Uterus (tissue), 4 donors: ENCODE data around the gene MCUR1. TPM values are rescaled to one million over a fixed set of nuclear protein-coding genes. Genes with fewer than 3 reads are reported as not detected.

Experiments
- DNase-seq, 2 donors: peaks; one replicate each; pipeline ENCODE4 v3.0.0-alpha.2; 2019 to 2020
- H3K27ac ChIP-seq, 2 donors: fragments of 200-600 bp; sonication (generic); 1 replicate in 1 of 2; 2 replicates in 1 of 2; pipeline ENCODE4 v1.5.1; 2016 to 2018
- H3K27me3 ChIP-seq, 2 donors: fragments of 200-600 bp; sonication (generic); one replicate each; pipeline ENCODE4 v1.5.1; 2018 to 2019; ENCODE audit warnings: control low read depth in 1 of 2
- H3K36me3 ChIP-seq, 2 donors: fragments of 200-600 bp; sonication (generic); one replicate each; pipeline ENCODE4 v1.5.1; 2019; ENCODE audit warnings: control low read depth in 1 of 2
- H3K4me1 ChIP-seq, 2 donors: fragments of 200-600 bp; sonication (generic); one replicate each; pipeline ENCODE4 v1.5.1; 2018 to 2019; ENCODE audit warnings: control low read depth in 1 of 2
- H3K4me3 ChIP-seq, 2 donors: fragments of 200-600 bp; sonication (generic); 1 replicate in 1 of 2; 2 replicates in 1 of 2; pipeline ENCODE4 v1.5.1; 2018 to 2019; ENCODE audit warnings: mild to moderate bottlenecking in 1 of 2
- H3K9me3 ChIP-seq, 2 donors: fragments of 200-600 bp; sonication (generic); one replicate each; pipeline ENCODE4 v1.5.1; 2019; ENCODE audit warnings: control low read depth in 1 of 2
- POLR2A ChIP-seq, 2 donors: fragments of 450-650 bp; IDR thresholded peaks; one replicate each; pipeline ENCODE4 v1.6.1; 2016; ENCODE audit warnings: antibody characterized with exemption in 2 of 2, mild to moderate bottlenecking in 1 of 2, moderate library complexity in 1 of 2
- intact Hi-C: fragments of 100-400 bp; cut with DNase I; formaldehyde crosslinking; loops from one replicate; pipeline ENCODE4 v1.15.1; 2023; ENCODE audit warnings: low total_unique reads
- total RNA-seq, 4 donors: library from RNA; depleted of rRNA in 3 of 4; stranded (reverse); fragments of >200 nt in 3 of 4; gene quantifications; one replicate each; pipeline versions ENCODE4 v1.1.0 to v1.2.4, GENCODE V29; 2014 to 2023
- TF ChIP-seq, protein P1 (sequence below), 4 experiments: fragments of 200-600 bp in 2 of 4; fragments of 450-650 bp in 2 of 4; sonication (generic) in 2 of 4; IDR thresholded peaks; one replicate each; pipeline ENCODE4 v1.5.1; 2016 to 2019; ENCODE audit warnings: antibody characterized with exemption in 4 of 4, mild to moderate bottlenecking in 2 of 4, moderate library complexity in 1 of 4
- donor health status: DM: yes; HTN: yes; CAD: no.

The MCUR1 gene
- total RNA-seq, 4 donors from 2014 or later, result 9.4 to 16.5 (median 13.3) TPM

DNA sequence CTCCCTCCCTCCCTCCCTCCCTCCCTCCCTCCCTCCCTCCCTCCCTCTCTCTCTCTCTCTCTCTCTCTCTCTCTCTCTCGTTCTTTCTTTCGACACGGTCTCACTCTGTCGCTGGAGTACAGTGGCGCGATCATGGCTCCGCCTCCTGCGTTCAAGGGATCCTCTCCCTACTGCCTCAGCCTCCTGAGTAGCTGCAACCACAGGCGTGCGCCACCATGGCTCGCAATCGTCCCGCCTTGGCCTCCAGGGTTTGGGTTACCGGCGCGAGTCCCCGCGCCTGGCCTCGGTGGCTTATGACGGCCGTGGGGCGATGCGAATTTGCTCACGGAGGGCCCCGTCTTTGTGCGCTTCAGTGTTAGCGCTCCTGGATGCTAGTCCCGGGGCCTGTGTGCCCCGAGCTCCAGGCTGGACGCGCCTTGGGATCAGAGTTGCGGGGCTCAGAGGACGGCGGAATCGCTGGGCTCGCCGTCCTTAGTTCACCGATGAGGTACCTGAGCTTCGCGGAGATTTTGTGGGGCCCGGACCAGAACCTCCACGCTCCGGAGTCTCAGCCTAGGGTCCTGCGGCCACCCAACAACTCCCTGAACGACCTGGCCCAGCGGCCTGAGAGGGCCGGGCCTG is 45.2 kb downstream of the MCUR1 start:
- TF ChIP-seq, protein P1, sequence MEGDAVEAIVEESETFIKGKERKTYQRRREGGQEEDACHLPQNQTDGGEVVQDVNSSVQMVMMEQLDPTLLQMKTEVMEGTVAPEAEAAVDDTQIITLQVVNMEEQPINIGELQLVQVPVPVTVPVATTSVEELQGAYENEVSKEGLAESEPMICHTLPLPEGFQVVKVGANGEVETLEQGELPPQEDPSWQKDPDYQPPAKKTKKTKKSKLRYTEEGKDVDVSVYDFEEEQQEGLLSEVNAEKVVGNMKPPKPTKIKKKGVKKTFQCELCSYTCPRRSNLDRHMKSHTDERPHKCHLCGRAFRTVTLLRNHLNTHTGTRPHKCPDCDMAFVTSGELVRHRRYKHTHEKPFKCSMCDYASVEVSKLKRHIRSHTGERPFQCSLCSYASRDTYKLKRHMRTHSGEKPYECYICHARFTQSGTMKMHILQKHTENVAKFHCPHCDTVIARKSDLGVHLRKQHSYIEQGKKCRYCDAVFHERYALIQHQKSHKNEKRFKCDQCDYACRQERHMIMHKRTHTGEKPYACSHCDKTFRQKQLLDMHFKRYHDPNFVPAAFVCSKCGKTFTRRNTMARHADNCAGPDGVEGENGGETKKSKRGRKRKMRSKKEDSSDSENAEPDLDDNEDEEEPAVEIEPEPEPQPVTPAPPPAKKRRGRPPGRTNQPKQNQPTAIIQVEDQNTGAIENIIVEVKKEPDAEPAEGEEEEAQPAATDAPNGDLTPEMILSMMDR (IDR thresholded peaks at IDR 0.05), result no peak
- no peak for TF ChIP-seq POLR2A (IDR thresholded peaks at IDR 0.05)
- no peaks in the 10 kb centered on the region for H3K36me3 ChIP-seq
- H3K27ac ChIP-seq, result no peak overlapping the region
- no peaks in the 10 kb centered on the region for H3K27me3 ChIP-seq
- no peak overlapping the region for H3K4me3 ChIP-seq
- H3K4me1 ChIP-seq, result no peaks in the 10 kb centered on the region
- H3K9me3 ChIP-seq, result no peaks in the 10 kb centered on the region
- no peak for DNase-seq
- intact Hi-C loops, result loop anchor here (10.0 kb wide), 2 partner anchors 54 to 154 kb away; partner anchors contain the start of genes NOL7 and RANBP9

DNA sequence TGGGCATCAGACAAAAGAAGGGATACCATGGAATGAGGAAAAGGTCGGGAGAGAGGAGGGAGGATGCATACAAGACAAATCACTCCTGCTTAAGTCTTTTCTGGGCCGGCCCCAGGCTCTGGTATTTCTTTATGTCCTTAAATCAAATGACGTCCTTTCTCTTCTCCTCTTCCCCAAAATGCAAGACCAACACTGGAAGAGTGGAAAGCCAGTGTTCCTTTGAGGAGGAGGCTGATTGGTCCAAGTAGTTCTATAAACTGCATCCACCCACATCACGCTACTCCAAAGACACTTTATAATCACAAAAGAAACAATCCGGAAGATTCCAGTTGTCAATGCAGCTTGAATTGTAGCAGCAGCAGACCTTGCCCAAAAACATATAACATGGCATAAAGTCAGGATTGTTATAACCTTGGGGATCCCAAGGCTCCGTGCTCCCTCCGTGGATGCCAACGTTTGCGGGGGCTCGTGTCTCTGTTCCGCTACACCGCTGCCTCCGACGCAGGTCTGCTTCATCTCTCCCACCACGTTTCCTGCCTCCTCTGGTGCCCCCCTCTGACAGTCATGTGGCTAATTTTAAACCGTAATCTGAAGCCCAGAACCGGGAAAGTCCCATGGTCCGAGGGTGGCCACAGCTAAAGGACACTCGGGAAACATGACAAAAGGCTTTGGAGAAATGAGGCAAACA is 47.1 kb downstream of the MCUR1 start:
- H3K36me3 ChIP-seq, result no peaks in the 10 kb centered on the region
- peak overlapping the region; percentile 50 to 59 for H3K27ac ChIP-seq
- TF ChIP-seq POLR2A (IDR thresholded peaks at IDR 0.05), result no peak
- TF ChIP-seq, protein P1 (IDR thresholded peaks at IDR 0.05), result peak; percentile 53 to 58 (median 54)
- no peaks in the 10 kb centered on the region for H3K4me1 ChIP-seq
- intact Hi-C loops, result loop anchor here (10.0 kb wide), 2 partner anchors 52 to 152 kb away; partner anchors contain the start of genes NOL7 and RANBP9
- peak overlapping the region; percentile 25 to 37 for H3K4me3 ChIP-seq
- no peaks in the 10 kb centered on the region for H3K9me3 ChIP-seq
- peak; percentile 61 to 75 for DNase-seq
- no peaks in the 10 kb centered on the region for H3K27me3 ChIP-seq

DNA sequence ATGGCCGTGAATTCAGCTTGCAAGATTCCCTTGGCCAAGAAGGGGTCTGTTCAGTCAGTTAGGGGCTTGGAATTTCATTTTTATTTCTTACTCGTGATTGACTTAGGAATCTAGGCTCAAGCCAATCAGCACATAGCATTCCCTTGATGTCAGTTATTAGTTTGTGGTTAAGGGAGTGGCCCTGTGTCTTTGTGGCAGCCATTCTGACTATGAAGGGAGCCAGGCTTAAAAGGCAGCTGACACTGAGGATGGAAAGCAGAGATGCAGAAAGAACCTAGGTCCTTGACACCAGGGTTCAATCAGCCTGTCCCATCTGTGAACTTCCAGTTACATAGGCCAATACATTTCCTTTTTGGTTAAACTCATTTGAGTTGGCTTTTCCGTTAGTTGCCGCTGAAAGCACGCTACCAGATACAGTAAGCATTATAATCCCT is 48.1 kb downstream of the MCUR1 start:
- H3K4me3 ChIP-seq, result no peak overlapping the region
- no peak for TF ChIP-seq POLR2A (IDR thresholded peaks at IDR 0.05)
- TF ChIP-seq, protein P1 (IDR thresholded peaks at IDR 0.05), result no peak
- no peak overlapping the region for H3K27ac ChIP-seq
- peaks cover under 1 to 3% of the 10 kb centered on the region in 2 donors for H3K4me1 ChIP-seq
- DNase-seq, result no peak
- H3K9me3 ChIP-seq, result no peaks in the 10 kb centered on the region
- intact Hi-C loops, result loop anchor here (10.0 kb wide), 2 partner anchors 51 to 151 kb away; partner anchors contain the start of genes NOL7 and RANBP9
- H3K36me3 ChIP-seq, result no peaks in the 10 kb centered on the region
- no peaks in the 10 kb centered on the region for H3K27me3 ChIP-seq

DNA sequence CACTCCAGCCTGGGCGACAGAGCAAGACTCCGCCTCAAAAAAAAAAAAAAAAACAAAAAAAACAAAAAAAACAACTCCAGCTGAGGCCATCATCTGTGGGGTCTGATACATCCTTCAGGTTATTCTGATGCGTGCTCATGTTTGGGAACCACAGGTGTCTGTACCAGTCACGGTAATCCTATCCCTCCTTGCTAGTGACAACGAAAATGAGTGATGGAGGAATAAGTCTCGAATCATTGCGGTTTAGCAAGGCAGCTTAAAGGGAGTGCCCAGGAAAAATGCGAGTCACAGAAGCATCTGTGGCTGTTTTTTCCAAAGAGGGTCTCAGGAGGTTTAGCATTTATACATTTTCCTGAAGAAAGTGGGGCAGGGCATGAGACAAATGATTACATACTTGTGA is 48.8 kb downstream of the MCUR1 start:
- Histone ChIP-seq H3K9me3 (no peaks in the 10 kb centered on the region), H3K36me3 (no peaks in the 10 kb centered on the region), H3K27ac (no peak overlapping the region), H3K27me3 (no peaks in the 10 kb centered on the region), H3K4me3 (no peak overlapping the region), H3K4me1 (peaks cover 5 to 6% of the 10 kb centered on the region in 2 donors)
- TF ChIP-seq, protein P1 (IDR thresholded peaks at IDR 0.05), result no peak
- TF ChIP-seq POLR2A (IDR thresholded peaks at IDR 0.05), result no peak
- no peak for DNase-seq
- intact Hi-C loops, result loop anchor here (10.0 kb wide), 2 partner anchors 51 to 151 kb away; partner anchors contain the start of genes NOL7 and RANBP9

DNA sequence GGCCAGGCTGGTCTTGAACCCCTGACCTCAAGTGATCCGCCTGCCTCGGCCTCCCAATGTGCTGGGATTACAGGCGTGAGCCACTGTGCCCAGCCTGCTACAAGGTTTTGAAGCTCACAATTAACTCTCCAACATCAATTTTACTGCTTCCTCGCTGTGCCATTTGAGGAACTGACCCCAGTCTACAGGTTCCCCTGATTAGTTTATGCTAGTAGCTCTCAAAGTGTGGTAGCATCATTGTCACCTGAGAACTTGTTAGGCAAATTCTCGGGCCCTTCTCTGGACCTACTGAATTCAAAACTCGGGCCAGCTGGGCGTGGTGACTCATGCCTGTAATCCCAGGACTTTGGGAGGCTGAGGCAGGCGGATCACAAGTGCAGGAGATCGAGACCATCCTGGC is 49.4 kb downstream of the MCUR1 start:
- TF ChIP-seq POLR2A (IDR thresholded peaks at IDR 0.05), result no peak
- TF ChIP-seq, protein P1 (IDR thresholded peaks at IDR 0.05), result no peak
- H3K4me1 ChIP-seq, result peaks cover 5 to 6% of the 10 kb centered on the region in 2 donors
- no peak overlapping the region for H3K4me3 ChIP-seq
- no peak overlapping the region for H3K27ac ChIP-seq
- intact Hi-C loops, result loop anchor here (10.0 kb wide), 2 partner anchors 50 to 150 kb away; partner anchors contain the start of genes NOL7 and RANBP9
- DNase-seq, result no peak
- no peaks in the 10 kb centered on the region for H3K27me3 ChIP-seq
- no peaks in the 10 kb centered on the region for H3K9me3 ChIP-seq
- H3K36me3 ChIP-seq, result no peaks in the 10 kb centered on the region
